ENCODE measurements around the gene SMR3B.

Gene SMR3B

GRCh38 chr4:70356185-70356584, 26.7 kb upstream of the SMR3B start:
- no peak for TF ChIP-seq CTCF (conservative IDR thresholded peaks at IDR 0.05; ENCODE audit: low read depth, low read length)
- Histone ChIP-seq H3K27ac (no peak overlapping the region), H3K4me3 (IDR thresholded peaks at IDR 0.05; ENCODE audit: insufficient read depth, low read depth, low read length) (no peak overlapping the region), H3K4me2 (no peak overlapping the region), H3K79me2 (ENCODE audit: insufficient read depth, low read depth) (no peaks in the 10 kb centered on the region), H2AFZ (ENCODE audit: low read depth) (no peak overlapping the region), H4K20me1 (ENCODE audit: insufficient read depth) (no peaks in the 10 kb centered on the region), H3K27me3 (ENCODE audit: insufficient read depth, low read depth) (no peaks in the 10 kb centered on the region), H3K36me3 (ENCODE audit: insufficient read depth) (no peaks in the 10 kb centered on the region), H3K9ac (no peak overlapping the region), H3K4me1 (ENCODE audit: low read depth, poor library complexity, severe bottlenecking) (no peaks in the 10 kb centered on the region)

GRCh38 chr4:70359115-70359661, 23.7 kb upstream of the SMR3B start:
- H3K27ac ChIP-seq, result no peak overlapping the region

GRCh38 chr4:70360460-70360859, 22.5 kb upstream of the SMR3B start, which contains the start of gene SMR3A:
Gene SMR3A, plus strand, starts transcription at chr4:70360760. Its CDS starts 1,356 bp downstream, at chr4:70362116.
- no peaks in the 10 kb centered on the region for H3K27me3 ChIP-seq (ENCODE audit: insufficient read depth, low read depth)
- no peaks in the 10 kb centered on the region for H3K4me1 ChIP-seq (ENCODE audit: low read depth, poor library complexity, severe bottlenecking)
- no peaks in the 10 kb centered on the region for H3K79me2 ChIP-seq (ENCODE audit: insufficient read depth, low read depth)

More at GRCh38 chr4:70359115-70359661, 23.7 kb upstream of the SMR3B start:
- no peaks in the 10 kb centered on the region for H3K27me3 ChIP-seq (ENCODE audit: insufficient read depth, low read depth)
- H3K79me2 ChIP-seq (ENCODE audit: insufficient read depth, low read depth), result no peaks in the 10 kb centered on the region
- H3K4me1 ChIP-seq (ENCODE audit: low read depth, poor library complexity, severe bottlenecking), result no peaks in the 10 kb centered on the region
- no peak overlapping the region for H3K4me2 ChIP-seq
- no peaks in the 10 kb centered on the region for H3K36me3 ChIP-seq (ENCODE audit: insufficient read depth)
- no peak for TF ChIP-seq CTCF (conservative IDR thresholded peaks at IDR 0.05; ENCODE audit: low read depth, low read length)
- no peak overlapping the region for H3K4me3 ChIP-seq (IDR thresholded peaks at IDR 0.05; ENCODE audit: insufficient read depth, low read depth, low read length)
- no peak overlapping the region for H2AFZ ChIP-seq (ENCODE audit: low read depth)
- H3K9ac ChIP-seq, result no peak overlapping the region
- no peaks in the 10 kb centered on the region for H4K20me1 ChIP-seq (ENCODE audit: insufficient read depth)

GRCh38 chr4:70364002-70364401, 18.9 kb upstream of the SMR3B start:
- Histone ChIP-seq H3K27ac (no peak overlapping the region), H3K9ac (no peak overlapping the region), H2AFZ (ENCODE audit: low read depth) (no peak overlapping the region), H3K4me3 (IDR thresholded peaks at IDR 0.05; ENCODE audit: insufficient read depth, low read depth, low read length) (no peak overlapping the region), H3K79me2 (ENCODE audit: insufficient read depth, low read depth) (no peaks in the 10 kb centered on the region), H3K4me2 (no peak overlapping the region), H3K27me3 (ENCODE audit: insufficient read depth, low read depth) (no peaks in the 10 kb centered on the region), H3K4me1 (ENCODE audit: low read depth, poor library complexity, severe bottlenecking) (no peaks in the 10 kb centered on the region), H3K36me3 (ENCODE audit: insufficient read depth) (no peaks in the 10 kb centered on the region), H4K20me1 (ENCODE audit: insufficient read depth) (no peaks in the 10 kb centered on the region)
- no peak for TF ChIP-seq CTCF (conservative IDR thresholded peaks at IDR 0.05; ENCODE audit: low read depth, low read length)

More at GRCh38 chr4:70360460-70360859, 22.5 kb upstream of the SMR3B start, which contains the start of gene SMR3A:
- H4K20me1 ChIP-seq (ENCODE audit: insufficient read depth), result no peaks in the 10 kb centered on the region
- H2AFZ ChIP-seq (ENCODE audit: low read depth), result no peak within 1 kb of the TSS
- H3K4me3 ChIP-seq (IDR thresholded peaks at IDR 0.05; ENCODE audit: insufficient read depth, low read depth, low read length), result no peak within 1 kb of the TSS
- no peak within 1 kb of the TSS for H3K4me2 ChIP-seq
- H3K9ac ChIP-seq, result no peak within 1 kb of the TSS
- TF ChIP-seq CTCF (conservative IDR thresholded peaks at IDR 0.05; ENCODE audit: low read depth, low read length), result no peak
- H3K36me3 ChIP-seq (ENCODE audit: insufficient read depth), result no peaks in the 10 kb centered on the region
- no peak within 1 kb of the TSS for H3K27ac ChIP-seq

Measured in KMS-11 (cell line).